ENCODE measurements around the gene SLC35E1. TPM values are rescaled to one million over a fixed set of nuclear protein-coding genes. Genes with fewer than 3 reads are reported as not detected.

The SLC35E1 gene
- total and polyA plus RNA-seq, 2 of the 13 experiments (the other 11 are each of a cell fraction or from before 2014, with no cell fraction given) = 21.2 to 46.5 TPM

DNA sequence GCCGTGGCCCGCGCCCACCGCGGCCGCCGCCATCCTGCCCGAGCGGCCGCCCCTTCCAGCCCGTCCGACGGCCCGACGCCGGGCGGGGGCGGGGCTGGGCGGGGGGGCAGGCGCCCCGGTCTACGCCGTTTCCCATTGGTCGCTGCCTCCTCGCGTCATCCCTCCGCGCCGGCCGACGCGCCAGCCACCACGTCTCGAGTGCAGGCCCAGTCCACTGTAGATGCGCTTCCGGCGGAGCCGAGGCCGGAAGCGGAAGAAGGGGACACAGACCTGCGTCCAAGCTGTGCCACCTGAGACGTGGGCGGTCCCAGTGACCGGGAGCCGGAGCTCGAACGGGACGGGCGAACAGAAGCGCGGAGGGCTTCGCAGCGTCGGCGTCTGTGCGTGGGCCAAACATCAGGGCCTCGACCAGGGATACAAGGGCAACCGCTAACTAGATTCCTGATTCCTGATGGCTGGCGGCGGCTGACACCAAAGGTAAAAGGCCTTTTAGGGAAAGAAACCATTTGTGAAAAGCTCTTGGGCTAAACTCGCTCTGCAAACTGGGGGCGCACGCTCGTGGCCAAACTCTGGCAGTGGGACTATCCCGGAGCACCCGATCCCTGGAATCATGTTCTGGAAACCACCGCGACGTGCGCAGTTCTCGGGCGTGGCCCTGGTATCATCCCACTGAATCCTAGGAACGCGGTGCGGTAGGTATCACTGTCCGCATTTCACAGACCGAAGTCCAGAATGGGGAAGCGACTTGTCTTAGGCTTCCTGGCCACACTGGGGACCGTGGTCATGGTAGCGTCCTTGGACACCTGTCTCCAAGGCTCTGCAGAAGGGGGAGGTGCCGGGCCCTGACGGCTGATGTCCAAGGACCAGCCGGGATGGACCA lies at the start of gene SLC35E1 (continued):
- TF ChIP-seq RCOR2 (CRISPR knock-in tag; IDR thresholded peaks at IDR 0.05) (no peak), KDM5B (CRISPR knock-in tag; IDR thresholded peaks at IDR 0.05; ENCODE audit: borderline replicate concordance) (peak; percentile 52), EZH2 (conservative IDR thresholded peaks at IDR 0.05; ENCODE audit: low read depth, low read length) (no peak), U2AF2 (IDR thresholded peaks at IDR 0.05; ENCODE audit: low read depth, low read length) (no peak), TBP (CRISPR knock-in tag; IDR thresholded peaks at IDR 0.05) (no peak), KLF15 (CRISPR knock-in tag; IDR thresholded peaks at IDR 0.05; ENCODE audit: borderline replicate concordance) (no peak), ZNF207 (IDR thresholded peaks at IDR 0.05; ENCODE audit: borderline replicate concordance) (no peak), ZNF549 (CRISPR knock-in tag; IDR thresholded peaks at IDR 0.05) (no peak), ASH2L (IDR thresholded peaks at IDR 0.05; ENCODE audit: insufficient read length, low read depth, low read length) (peak; percentile 69), ZSCAN9 (CRISPR knock-in tag; IDR thresholded peaks at IDR 0.05; ENCODE audit: borderline replicate concordance) (0 out of 2 replicates have a peak, but pooled peaks have one; percentile 53), CAMTA2 (CRISPR knock-in tag; IDR thresholded peaks at IDR 0.05; ENCODE audit: borderline replicate concordance) (no peak), KAT7 (CRISPR knock-in tag; IDR thresholded peaks at IDR 0.05; ENCODE audit: borderline replicate concordance) (no peak; the same call in 1 of the 2 replicates)
- TF ChIP-seq, protein P1, sequence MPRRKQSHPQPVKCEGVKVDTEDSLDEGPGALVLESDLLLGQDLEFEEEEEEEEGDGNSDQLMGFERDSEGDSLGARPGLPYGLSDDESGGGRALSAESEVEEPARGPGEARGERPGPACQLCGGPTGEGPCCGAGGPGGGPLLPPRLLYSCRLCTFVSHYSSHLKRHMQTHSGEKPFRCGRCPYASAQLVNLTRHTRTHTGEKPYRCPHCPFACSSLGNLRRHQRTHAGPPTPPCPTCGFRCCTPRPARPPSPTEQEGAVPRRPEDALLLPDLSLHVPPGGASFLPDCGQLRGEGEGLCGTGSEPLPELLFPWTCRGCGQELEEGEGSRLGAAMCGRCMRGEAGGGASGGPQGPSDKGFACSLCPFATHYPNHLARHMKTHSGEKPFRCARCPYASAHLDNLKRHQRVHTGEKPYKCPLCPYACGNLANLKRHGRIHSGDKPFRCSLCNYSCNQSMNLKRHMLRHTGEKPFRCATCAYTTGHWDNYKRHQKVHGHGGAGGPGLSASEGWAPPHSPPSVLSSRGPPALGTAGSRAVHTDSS (CRISPR knock-in tag; conservative IDR thresholded peaks at IDR 0.05) = no peak
- TF ChIP-seq, protein P2, sequence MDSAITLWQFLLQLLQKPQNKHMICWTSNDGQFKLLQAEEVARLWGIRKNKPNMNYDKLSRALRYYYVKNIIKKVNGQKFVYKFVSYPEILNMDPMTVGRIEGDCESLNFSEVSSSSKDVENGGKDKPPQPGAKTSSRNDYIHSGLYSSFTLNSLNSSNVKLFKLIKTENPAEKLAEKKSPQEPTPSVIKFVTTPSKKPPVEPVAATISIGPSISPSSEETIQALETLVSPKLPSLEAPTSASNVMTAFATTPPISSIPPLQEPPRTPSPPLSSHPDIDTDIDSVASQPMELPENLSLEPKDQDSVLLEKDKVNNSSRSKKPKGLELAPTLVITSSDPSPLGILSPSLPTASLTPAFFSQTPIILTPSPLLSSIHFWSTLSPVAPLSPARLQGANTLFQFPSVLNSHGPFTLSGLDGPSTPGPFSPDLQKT (CRISPR knock-in tag; IDR thresholded peaks at IDR 0.05; ENCODE audit: borderline replicate concordance) = no peak
- TF ChIP-seq, protein P3, sequence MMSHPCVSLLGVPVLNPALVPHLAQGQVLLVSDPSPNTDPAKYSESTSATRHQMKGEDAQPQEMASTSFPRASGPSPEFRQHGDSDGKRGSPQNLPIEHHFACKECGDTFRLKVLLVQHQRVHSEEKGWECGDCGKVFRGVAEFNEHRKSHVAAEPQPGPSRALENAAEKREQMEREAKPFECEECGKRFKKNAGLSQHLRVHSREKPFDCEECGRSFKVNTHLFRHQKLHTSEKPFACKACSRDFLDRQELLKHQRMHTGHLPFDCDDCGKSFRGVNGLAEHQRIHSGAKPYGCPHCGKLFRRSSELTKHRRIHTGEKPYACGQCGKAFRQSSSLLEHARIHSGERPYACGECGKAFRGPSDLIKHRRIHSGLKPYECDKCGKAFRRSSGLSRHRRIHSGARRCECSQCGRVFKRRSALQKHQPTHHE (CRISPR knock-in tag; IDR thresholded peaks at IDR 0.05; ENCODE audit: borderline replicate concordance) = peak; percentile 47; the same call in 1 of the 2 replicates
- TF ChIP-seq, protein P4, sequence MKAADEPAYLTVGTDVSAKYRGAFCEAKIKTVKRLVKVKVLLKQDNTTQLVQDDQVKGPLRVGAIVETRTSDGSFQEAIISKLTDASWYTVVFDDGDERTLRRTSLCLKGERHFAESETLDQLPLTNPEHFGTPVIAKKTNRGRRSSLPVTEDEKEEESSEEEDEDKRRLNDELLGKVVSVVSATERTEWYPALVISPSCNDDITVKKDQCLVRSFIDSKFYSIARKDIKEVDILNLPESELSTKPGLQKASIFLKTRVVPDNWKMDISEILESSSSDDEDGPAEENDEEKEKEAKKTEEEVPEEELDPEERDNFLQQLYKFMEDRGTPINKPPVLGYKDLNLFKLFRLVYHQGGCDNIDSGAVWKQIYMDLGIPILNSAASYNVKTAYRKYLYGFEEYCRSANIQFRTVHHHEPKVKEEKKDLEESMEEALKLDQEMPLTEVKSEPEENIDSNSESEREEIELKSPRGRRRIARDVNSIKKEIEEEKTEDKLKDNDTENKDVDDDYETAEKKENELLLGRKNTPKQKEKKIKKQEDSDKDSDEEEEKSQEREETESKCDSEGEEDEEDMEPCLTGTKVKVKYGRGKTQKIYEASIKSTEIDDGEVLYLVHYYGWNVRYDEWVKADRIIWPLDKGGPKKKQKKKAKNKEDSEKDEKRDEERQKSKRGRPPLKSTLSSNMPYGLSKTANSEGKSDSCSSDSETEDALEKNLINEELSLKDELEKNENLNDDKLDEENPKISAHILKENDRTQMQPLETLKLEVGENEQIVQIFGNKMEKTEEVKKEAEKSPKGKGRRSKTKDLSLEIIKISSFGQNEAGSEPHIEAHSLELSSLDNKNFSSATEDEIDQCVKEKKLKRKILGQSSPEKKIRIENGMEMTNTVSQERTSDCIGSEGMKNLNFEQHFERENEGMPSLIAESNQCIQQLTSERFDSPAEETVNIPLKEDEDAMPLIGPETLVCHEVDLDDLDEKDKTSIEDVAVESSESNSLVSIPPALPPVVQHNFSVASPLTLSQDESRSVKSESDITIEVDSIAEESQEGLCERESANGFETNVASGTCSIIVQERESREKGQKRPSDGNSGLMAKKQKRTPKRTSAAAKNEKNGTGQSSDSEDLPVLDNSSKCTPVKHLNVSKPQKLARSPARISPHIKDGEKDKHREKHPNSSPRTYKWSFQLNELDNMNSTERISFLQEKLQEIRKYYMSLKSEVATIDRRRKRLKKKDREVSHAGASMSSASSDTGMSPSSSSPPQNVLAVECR (CRISPR knock-in tag; IDR thresholded peaks at IDR 0.05; ENCODE audit: borderline replicate concordance) = peak; percentile 95
- TF ChIP-seq, protein P5, sequence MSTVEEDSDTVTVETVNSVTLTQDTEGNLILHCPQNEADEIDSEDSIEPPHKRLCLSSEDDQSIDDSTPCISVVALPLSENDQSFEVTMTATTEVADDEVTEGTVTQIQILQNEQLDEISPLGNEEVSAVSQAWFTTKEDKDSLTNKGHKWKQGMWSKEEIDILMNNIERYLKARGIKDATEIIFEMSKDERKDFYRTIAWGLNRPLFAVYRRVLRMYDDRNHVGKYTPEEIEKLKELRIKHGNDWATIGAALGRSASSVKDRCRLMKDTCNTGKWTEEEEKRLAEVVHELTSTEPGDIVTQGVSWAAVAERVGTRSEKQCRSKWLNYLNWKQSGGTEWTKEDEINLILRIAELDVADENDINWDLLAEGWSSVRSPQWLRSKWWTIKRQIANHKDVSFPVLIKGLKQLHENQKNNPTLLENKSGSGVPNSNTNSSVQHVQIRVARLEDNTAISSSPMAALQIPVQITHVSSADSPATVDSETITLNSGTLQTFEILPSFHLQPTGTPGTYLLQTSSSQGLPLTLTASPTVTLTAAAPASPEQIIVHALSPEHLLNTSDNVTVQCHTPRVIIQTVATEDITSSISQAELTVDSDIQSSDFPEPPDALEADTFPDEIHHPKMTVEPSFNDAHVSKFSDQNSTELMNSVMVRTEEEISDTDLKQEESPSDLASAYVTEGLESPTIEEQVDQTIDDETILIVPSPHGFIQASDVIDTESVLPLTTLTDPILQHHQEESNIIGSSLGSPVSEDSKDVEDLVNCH (CRISPR knock-in tag; IDR thresholded peaks at IDR 0.05) = no peak

Data from HepG2 (cell line).